HG02571 (cell line): ENCODE measurements around the gene RNF17.
"Not testable (repeated sequence)": the region's sequence is repeated elsewhere in the genome, so short reads cannot be mapped to it uniquely, and the experiment has no call there.

ENCODE experiments used
- ATAC-seq: cut with Tn5 transposase; IDR thresholded peaks from one replicate; pipeline ENCODE4 v1.9.1; 2021; ENCODE audit warnings: mild to moderate bottlenecking, moderate library complexity; ENCODE audit not compliant: unreplicated experiment

RNF17 gene

DNA sequence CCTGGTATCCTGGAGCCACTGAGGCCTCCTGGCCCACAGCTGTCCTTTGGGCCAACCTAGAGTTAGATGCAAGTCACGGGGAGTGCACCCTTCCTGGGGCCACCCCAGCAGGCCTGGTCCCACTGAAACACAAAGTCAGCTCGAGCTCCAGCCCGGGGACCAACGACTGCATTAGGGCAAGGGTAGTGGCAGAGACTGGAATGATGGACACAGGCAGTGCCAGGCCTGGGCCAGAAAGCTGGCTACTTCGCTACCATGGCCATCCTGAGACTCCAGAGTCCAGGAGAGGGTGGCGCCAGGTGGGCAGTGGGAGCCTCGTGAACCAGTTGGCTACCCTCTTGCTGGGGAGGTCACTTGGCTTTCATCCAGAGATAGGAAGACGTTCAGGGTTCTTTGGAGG is 22.2 kb upstream of the RNF17 start:
- ATAC-seq, result no peak

DNA sequence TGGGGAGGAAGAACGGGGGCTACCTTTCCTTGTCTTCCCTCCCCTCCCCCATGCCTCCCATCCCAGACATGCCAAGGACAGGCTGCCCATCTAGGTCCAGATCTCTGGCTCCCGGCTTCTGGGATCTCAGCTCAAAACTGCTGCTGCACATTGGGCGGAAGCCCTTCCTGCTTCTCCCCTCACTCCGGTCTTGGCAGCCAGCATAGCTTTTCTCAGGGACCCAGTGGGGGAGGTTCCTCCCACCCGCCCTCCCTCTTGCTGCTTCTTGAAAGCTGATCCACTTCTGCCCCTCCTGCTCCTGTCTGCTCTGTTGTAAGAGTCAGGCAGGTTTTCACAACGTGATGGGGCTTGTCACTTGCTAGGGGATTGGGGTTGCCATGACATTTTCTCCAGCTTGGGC is 21.7 kb upstream of the RNF17 start:
- ATAC-seq, result no peak

DNA sequence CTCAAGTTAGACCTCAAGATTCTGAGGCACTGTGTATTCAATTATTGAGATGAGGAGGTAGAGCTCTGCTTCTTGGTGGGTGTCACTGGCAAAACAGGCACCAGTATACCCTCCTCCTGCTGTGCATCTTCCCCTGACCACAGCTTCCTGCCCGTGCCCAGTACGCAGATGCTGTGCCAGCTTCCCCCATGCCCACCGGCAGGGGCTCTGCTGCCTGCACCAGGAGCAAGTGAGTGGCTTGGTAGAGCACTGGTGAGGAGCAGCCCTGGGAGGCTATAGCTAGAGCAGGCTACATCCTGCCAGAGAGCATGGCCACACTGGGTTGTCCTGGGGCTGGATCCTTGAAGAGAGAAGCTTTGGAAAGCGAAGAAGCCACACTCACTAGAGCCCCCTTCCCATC is 21.0 kb upstream of the RNF17 start:
- ATAC-seq, result no peak

DNA sequence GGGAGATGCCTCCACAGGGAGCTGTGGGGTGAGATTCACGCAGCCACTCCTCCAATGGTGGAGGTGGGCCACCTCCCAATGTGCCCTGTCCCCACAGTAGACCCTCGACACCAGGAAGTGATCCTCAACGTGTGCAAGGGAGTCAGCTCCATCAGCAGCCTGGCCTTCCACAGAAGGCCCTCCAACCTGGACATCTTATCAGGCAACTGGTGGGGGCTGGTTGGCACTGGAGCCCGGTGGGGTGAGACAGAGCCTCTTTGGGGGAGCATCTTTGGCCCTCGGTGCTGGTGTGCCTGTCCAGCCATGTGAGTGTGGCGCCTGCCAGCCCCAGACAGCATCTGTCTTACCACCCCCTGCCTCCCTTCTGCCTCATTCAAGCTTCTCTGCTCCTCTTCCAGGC is 19.7 kb upstream of the RNF17 start:
- ATAC-seq, result no peak

DNA sequence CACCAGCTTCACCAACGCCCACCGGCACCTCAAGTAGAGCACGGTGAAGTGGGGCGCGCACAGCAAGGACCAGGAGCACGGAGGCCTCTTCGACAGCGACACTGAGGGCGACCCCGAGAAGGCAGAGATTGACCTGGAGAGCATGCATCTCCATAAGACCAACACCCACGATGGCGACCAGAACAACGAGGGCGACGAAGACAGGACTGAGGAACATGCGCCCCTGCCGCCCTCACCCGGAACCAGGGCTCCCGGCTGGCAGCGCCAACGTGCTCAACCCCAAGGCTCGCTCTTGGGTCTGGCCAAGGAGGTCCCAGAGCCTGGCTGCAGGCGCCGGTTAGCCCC is 18.5 kb upstream of the RNF17 start:
- no peak for ATAC-seq

DNA sequence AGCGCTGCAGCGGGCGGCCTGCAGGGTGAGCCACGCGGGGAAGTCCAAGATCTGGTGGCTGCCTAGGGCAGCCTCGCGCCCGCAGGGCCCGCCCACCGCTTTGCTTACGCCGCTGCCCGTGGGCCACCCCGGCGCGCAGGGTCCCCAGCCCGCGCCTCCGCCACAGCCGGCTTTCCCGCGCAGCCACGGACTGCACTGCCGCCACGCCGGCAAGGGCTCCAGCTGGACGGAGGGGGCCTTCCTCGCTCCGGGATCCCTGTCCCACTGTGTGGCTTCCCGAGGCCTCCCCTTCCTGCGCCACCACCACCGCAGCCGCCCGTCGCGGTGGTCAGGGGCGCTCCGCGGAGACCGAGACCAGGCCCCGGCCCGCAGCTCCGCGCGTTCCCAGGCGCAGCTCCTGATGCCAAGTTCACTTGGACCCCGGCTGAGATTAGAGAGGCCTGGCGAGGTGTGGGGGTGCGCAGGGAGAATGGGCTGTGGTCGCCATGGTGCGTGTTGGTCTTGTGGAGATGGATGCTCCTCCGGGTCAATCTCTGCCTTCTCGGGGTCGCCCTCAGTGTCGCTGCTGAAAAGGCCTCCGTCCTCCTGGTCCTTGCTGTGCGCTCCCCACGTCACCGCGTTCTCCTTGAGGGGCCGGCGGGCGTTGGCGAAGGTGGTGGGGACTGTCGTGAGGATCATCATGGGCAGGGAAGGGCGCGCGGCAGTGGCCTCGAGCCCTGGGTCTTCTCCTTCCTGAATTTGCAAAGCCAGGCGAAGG is 17.9 kb upstream of the RNF17 start:
- no peak for ATAC-seq

DNA sequence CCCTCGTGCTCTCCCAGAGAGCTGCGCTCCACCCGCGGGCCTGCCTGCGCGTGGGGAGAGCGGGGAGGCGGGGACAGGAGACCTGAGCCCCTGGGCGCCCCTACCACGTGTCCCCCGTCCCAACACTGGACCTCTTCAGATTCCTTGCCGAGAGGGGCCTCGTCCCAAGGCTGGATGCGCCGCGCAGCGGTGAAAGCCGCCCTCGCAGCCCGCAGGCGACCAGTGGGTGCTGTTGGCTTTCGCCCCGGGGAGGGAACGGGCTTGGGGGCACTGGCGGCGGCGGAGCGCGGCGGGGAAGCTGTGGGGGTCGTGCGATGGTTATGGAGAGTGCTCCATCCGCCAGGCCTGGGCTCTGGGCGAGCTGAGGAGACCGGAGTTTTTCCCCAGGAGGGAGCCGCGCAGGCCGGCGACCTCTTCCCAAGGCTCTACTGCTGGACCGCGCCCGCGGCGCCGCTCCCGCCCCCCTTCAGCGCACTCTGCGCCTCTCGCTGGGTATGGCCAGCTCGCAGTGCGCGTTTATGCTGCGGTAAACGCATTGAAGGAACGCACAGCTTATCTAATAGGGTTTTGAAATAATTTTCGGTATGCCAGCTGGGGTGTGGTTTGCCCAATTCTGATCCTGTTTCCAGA is 17.2 kb upstream of the RNF17 start:
- no peak for ATAC-seq

DNA sequence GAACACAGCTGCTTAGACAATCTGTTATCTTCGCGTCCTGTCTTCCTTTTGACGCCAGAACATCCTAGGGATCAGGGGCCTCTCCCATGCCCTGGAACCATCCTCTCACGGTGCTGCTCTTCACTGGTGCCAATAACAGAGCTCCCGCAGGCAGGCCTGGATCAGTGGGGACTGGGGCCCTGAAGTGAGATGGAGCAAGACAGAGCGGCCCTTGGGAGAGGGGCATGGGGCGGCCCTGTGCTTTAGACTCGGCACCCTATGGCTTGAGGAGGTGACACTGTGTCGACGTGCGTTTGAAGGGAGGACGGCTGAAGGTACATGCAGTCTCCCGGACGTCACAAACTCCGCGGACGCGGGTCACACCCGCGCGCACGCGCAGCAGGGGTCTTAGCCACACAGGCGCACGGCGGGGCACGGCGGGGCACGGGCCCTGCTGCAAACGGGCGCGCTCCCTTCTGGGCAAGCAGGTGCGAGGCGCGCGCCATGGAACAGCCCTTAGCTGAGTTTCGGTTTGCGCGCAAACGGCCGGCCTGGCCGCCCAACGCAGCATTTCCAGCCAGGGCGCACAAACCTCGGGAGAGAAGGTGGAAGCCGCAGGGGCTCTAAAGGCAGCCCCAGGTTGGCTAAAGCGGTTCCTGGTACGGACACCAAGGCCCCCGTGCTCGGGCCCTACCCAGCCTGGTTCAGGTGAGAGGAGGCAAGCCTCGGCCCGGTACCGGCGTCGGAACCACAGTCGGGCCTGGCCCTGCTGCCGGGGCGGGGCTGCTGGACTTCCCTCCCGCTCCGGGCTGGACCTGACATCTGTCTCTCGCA is 16.5 kb upstream of the RNF17 start:
- no peak for ATAC-seq

DNA sequence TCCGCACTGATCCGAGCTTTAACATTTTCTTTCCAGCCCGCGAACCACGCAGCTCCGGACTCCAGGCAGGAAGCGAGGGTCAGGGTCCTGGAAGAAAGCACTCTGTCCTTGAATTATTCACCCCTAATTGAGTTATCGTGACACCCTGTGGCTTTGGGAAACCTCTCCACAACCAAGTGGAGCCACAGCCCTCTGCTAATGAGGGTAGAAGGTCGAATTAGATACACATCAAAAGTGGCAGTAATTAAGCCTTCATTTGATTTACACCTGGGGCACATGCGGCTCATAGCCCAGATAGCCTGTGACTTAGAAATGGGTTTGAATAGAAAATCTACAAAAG is 15.9 kb upstream of the RNF17 start:
- no peak for ATAC-seq

DNA sequence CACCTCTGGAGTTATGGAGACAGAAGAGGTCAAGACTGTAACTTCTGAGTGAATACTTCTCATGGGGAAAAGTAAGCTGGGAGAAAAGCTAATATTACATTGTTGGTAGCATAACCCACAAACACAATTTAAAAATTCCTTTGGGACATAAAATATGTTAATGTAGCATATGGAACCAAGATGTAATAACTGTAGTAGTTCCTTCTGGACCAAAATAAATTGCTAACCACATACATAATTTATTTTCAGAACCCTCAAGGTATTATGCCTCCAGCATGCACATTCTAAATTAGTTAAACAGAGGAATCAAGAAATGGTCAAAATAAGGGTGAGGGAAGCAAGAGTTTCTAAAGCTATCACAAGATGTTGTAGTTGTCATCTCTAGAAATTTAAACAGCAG is 4.8 kb upstream of the RNF17 start:
- no peak for ATAC-seq

DNA sequence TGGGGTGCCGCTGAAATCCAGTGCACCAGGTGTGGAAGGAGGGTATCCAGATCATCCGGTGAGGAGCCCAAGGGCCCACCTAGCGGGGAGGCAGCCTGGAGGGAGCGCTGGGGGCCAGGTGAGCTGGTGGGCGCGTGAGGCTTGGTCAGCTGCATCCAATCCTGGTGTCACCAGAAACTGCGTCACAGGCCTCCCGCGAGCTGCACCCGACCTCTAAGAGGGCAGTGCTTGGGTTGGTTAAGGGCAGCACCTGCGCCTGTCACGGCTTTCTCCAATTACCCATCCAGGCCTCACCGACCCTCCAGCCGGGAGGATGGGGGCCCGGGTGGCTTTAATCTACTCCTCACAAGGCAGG is 284 bp downstream of the RNF17 start:
- no peak for ATAC-seq

DNA sequence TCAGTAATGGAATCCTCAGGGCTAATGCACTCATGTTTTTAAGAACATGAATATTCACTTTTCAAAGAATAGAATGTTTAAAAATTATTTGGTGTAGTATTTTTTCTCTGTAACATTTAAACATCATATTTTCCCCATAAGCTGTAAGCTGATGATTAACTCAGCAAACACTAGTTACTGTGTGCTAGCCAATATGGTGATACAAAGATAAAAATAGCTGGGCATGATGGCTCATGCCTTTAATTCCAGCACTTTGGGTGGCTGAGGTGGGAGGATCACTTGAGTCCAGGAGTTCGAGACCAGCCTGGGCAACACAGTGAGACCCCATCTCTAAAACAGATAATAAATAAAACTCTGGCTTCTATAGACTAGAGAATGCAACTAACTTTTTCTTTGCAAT is 13.2 kb downstream of the RNF17 start:
- ATAC-seq, result no peak

DNA sequence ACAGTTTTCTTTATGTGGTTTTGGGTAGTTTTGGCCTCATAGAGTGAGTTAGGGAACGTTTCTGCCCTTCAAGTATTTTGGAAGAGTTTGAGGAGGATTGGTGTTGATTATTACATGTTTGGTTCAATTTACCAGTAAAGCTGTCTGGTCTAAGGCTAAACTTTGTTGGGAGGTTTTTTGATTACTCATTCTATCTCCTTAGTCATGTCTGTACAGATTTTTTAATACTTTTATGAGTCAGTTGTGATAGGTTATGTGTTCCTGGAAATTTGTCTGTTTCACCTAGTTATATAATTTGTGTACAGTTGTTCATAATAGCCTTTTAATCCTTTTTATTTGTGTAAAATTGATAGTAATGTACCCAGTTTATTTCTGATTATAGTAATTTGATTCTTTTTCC is 20.4 kb downstream of the RNF17 start:
- ATAC-seq, result no peak

DNA sequence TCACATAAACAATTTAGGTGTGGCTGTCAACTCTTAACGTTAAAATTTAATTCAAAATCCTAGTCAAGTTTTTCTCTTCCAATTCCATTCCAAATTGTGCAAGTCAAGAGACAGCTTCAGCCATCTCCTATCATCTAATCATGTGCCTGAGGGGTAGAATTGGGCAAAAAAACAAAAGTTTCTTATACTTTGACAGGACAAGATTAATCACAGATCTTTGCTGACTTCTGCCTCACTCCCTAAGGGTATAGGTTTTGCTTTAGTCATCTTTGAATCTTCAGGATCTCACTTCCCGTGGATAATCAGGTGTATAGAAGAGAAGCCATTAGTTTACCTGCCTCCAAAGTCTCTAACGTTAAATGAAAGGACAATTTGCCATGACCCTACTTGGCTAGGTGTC is 24.6 kb downstream of the RNF17 start:
- no peak for ATAC-seq

DNA sequence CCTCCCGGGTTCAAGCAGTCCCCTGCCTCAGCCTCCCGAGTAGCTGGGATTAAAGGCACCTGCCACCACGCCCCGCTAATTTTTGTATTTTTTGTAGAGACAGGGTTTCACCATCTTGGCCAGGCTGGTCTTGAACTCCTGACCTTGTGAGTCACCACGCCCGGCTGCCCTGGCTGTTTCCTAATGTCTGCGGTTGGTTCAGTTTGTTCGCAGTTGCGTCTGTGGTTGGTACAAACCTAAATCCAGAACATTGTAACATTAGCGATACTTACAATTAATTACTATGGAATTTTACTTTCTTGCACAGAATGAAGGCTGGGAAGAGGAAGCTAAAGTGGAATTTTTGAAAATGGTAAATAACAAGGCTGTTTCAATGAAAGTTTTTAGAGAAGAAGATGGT is 38.1 kb downstream of the RNF17 start:
- no peak for ATAC-seq

DNA sequence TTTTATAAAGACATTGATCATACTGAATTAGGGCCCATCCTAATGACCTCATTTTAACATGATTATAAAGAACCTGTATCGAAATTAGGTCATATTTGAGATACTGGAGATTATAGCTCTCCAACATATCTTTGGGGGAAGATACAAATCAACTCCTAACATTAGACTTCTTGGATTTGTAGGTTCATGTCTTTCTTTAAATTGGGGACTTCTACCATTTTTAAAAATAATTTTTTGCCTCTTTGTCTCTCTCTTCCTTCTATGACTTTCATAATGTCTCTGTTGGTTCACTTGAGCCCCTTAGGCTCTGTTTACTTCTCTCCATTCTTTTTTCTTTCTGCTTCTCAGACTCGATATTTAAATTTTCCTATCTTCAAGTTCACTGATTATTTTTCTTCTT is 57.2 kb downstream of the RNF17 start:
- ATAC-seq, result no peak

DNA sequence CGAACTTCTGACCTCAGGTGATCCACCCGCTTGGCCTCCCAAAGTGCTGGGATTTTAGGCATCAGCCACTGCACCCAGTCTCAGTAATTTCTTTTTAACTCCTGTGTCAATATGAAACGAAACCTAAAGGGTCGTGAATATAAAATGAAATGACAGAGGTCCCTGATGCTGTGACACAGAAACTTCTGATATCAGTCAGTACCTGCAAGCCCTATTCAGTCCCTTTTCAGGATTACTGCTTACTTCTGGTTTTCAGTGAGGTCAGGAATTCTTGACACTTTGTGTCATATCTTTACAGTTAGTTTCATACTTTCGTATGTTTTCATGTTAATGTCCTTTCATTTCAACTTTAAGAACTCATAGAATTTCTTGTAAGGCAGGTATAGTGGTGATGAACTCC is 58.7 kb downstream of the RNF17 start:
- no peak for ATAC-seq

DNA sequence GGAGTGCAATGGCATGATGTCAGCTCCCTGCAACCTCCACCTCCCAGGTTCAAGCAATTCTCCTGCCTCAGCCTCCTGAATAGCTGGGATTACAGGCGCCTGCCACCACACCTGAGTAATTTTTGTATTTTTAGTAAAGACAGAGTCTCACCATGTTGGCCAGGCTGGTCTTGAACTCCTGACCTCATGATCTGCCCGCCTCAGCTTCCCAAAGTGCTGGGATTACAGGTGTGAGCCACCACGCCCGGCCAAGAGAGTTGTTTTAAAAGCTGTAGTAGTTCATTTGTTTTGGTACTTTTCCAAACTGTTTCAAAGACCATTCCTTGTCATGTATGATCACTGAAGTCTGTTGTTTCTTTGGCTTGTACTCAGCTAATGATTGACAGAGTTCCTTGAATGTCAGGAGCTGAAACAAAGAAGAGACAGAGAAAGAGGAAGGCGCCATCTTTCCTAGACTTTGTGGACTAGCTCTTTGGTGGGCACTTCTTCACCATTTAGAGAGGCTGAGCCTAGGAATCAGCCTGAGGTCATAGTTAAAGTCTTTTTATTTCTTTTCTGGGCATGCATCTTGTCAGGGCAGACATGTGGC is 59.2 kb downstream of the RNF17 start:
- not testable (repeated sequence) for ATAC-seq

DNA sequence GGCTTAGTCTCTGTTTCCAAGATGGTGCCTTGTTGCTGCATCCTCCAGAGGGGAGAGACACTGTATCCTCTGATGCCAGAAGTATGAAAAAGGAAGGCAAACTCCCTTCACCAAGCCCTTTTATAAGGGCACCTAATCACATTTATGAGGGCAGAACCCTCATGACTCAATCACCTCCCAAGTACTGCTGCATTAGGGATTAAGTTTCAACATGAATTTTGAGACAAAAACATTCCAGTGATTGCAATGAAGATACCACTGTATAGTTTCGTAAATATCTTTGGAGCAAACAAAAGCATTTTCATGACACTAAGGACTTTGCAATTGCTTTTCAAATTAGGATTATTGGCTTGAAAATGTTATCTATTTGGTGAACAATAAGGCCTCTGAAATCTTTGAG is 63.8 kb downstream of the RNF17 start:
- no peak for ATAC-seq

DNA sequence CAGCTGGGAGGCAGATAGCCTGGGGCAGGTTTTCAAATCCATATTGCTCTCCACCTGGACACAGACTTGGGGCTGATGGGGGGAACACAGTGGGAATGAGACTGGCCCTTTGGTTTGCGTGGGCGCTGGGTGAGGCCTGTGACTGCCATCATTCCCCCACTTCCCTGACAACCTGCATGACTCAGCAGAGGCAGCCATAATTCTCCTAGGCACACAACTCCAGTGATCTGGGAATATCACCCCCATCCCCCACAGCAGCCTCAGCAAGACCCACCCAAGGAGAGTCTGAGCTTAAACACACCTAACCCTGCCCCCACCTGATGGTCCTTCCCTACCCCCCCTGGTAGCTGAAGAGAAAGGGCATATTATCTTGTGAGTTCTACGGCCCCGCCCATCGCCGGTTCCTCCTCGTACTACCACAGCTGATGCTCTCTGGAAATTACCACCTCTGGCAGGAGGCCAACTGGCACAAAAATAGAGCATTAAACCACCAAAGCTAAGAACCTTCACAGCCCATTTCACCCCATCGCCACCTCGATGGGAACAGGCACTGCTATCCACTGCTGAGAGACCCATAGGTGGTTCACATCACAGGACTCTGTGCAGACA is 71.0 kb downstream of the RNF17 start:
- no peak for ATAC-seq

DNA sequence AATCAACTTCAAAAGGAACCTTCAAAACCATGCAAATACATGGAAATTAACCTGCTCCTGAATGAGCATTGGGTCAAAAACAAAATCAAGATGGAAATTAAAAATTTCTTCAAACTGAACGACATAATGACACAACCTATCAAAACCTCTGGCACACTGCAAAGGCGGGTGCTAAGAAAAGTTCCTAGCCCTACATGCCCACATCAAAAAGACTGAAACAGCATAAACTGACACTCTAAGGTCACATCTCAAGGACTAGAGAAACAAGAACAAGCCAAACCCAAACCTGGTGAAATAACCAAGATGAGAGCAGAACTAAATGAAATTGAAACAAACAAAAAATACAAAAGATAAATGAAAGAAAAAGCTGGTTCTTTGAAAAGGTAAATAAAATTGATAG is 73.6 kb downstream of the RNF17 start:
- not testable (repeated sequence) for ATAC-seq
